Head of caudate nucleus (tissue), 42 donors: Measurements from ENCODE around the gene FAM47E.
"Not testable (repeated sequence)": the region's sequence is repeated elsewhere in the genome, so short reads cannot be mapped to it uniquely, and the experiment has no call there.

Source experiments
- DNase-seq, 42 donors: peaks; one replicate each; pipeline versions ENCODE4 v3.0.0 to v3.0.0-alpha.2; 2020 to 2021; ENCODE audit warnings: mixed read lengths in 7 of 42
- intact Hi-C: fragments of 100-400 bp; cut with DNase I; formaldehyde crosslinking; loops from one replicate; pipeline ENCODE4 v1.15.0; 2022

Gene FAM47E

DNA sequence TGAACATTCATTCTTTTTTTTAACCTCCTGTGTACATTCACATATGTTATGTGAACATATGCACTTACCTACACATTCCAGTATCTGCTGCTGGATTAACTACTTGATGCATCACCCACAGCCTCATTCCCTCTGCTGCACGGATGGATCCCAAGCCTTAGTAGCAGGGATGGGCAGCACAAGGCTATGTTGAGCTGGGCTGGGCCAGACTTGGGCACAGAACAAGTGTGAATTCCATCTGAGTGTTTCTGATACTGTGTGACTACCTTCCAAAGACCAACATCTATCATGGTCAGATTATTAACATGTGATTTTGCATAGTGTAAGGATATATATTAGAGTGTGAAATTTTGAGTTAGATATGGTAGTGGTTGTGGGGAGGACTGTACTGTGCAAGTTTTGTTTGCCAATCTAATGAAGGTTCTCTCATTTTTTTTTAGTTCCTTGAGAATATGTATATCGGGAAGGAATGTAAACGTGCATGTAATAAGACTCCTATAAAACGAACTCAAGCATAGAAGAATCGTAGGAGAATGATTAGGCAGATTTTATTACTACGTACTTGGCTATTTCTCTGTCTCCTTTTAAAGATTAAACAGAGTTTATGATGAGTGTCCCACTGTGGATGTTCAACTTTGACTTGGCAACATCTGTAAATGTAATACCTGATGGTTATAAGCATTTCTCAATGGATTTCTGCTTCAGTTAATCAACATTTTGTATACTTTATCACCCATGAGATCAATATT lies 31.6 kb downstream of the FAM47E start:
- intact Hi-C loops: no loop called here
- no peak for DNase-seq

- DNase-seq: no peak
- intact Hi-C loops: no loop called here
Observed at GRCh38 chr4:76283900-76284299, 32.4 kb downstream of the FAM47E start.

- DNase-seq: not testable (repeated sequence)
Observed at GRCh38 chr4:76287811-76288210, 36.3 kb downstream of the FAM47E start.

DNA sequence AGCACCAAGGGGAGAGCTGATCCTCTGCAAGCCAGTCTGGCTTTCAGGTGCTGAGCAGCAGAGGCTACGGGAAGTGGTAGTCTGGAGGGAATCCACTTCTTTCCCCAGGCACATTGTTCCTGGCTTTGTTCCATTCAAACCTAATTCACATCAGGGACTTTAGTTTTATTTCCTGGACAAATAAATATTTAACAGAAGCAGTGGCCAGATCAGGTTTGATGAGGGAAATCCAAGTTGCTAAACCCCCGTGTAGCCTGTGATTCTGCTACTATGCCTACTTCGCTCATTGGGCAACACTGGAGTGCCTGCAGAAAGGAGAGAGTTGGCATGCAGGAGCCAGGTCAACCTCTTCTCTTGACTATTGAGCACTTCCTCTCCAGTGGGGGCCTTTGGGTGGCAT lies 41.2 kb downstream of the FAM47E start:
- intact Hi-C loops: no loop called here
- no peak for DNase-seq

More at GRCh38 chr4:76287811-76288210, 36.3 kb downstream of the FAM47E start:
- intact Hi-C loops: not testable (repeated sequence)

- no peak for DNase-seq
- intact Hi-C loops: no loop called here
Observed at GRCh38 chr4:76293772-76294171, 42.3 kb downstream of the FAM47E start.

DNA sequence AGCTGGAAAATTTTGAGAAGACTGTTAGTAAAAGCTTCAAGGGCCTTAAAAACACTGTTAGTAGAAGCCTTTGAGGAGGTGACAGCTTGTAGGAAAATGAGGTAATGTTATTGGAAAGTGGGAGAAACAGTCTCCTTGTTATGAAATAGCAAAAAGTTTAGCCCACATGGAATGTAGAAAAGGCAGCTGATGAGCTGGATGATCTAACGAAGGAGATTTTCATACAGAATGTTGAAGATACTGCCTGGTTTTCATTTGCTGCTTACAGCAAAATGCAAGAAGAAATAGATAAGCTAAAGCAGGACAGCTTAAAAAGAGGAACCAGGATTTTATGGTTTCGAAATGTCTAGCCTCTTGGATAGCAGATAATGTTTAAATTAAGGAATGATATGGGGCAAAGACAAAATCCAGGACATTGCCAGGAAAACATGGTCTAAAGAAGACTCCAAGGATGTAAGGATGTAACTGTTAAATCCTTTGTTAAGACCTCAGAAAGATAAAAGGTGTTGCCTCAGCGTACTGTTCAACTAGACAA lies 44.8 kb downstream of the FAM47E start:
- intact Hi-C loops: no loop called here
- no peak for DNase-seq

DNA sequence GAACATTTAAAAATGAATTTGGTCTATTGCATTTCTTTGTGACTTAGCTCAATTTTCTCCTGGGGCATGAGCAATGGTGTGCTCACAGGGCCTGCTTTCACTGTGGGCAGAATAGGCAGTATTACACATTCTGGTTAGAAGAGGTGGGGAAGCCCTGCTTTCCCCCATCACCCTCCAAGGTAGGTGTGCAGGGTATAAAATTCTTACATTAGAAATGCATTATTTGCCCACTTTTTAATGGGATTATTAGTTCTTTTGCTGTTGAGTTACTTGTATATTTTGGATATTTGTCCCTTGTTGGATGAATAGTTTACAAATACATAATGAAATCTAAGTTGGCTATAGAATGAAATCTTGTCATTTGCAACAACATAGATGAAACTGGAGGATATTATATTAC lies 46.7 kb downstream of the FAM47E start:
- DNase-seq: no peak
- intact Hi-C loops: no loop called here

- intact Hi-C loops: no loop called here
- DNase-seq: no peak
Observed at GRCh38 chr4:76300012-76300411, 48.5 kb downstream of the FAM47E start.

DNA sequence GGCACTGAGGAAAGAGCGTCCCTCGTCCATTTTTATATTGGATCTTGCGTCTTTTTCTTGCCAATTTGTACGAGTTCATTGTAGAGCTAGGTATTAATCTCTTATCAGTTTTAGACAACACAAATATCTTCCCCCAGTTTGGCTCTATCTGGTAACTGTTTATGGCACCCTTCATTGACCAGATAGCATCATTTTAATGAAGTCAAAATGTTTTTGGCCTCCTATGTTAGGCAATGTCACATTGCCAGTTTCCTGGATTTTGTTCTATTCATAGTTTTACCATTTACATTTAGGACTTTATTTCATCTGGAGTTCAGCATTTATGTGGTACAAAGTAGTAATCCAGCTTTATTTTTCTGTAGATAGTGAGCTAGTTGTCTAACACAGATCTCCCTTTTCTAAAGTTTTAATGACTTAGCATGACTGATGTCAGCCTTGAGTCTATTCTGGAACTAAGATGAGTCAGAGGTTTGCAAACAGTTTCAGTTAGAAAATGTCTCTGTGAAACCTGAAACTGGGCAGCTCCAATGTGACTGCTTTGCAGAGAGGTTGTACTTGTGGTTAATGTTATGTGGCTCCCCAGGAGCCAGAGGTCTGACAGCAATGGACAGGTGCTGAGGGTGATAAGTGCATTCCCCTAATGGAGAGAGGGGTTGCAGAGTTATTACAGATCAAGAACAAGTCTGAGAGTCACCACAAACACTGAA lies 49.7 kb downstream of the FAM47E start:
- no peak for DNase-seq
- intact Hi-C loops: no loop called here

DNA sequence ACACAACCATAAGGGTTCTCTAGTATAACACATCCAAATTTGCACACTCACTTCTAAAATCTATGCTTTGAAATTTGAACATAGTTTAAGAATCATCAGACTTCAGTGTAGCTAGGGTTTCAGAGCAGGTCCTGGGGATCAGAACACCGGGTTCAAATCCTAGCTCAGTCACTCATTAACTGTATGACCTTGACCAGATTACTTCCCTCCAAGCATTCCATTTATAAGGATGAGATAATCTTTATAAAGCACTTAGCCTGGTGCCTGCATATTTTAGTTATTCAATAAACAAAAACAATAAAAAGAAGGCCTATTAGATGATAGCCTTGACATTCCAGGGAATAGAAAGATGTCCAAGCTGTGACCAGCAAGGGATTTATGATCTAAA lies 50.2 kb downstream of the FAM47E start:
- intact Hi-C loops: no loop called here
- no peak for DNase-seq

DNA sequence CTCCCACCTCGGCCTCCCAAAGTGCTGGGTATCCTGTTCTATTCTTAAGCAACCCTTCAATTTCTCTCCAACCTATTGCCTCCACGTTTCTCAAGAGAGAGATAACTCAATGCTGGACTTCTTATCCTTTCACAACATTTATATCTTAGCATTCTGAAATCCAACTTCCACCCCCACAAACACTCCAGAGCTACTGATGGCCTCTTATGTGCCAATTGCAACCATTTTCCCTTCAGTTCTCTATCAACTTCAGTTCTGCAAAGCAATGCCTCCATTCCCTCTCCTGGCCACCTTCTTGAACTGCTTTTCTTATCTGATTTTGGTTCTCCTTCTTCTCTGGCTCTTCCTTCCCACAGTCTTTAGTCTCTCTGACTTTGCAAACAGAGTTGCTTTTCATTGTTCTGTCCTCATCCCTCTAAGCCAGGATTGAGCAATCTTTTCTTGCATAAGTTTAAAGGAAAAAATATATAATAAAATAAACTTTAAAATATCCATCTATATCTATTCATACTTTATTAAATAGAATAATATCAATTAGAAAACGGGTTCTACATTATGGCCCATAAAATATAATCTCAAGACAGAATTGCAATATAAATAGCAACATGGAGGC lies 51.4 kb downstream of the FAM47E start:
- intact Hi-C loops: no loop called here
- DNase-seq: no peak

- intact Hi-C loops: no loop called here
- DNase-seq: no peak
Observed at GRCh38 chr4:76305033-76305687, 53.6 kb downstream of the FAM47E start.

GRCh38 chr4:76305971-76306881 lies 54.7 kb downstream of the FAM47E start, which contains the start of gene STBD1:
Gene STBD1, plus strand, starts transcription at chr4:76306733. Its CDS starts 37 bp downstream, at chr4:76306770.
- intact Hi-C loops: no loop called here
- DNase-seq: peak in 38 of 42 donors; percentile 14 to 71 (median 34)

- intact Hi-C loops: no loop called here
- peak in 38 of 42 donors; percentile 18 to 74 (median 46) for DNase-seq
Observed at GRCh38 chr4:76306882-76307659, 55.5 kb downstream of the FAM47E start.

- DNase-seq: no peak
- intact Hi-C loops: no loop called here
Observed at GRCh38 chr4:76307660-76308014, 56.1 kb downstream of the FAM47E start.

- DNase-seq: peak in 1 of 42 donors; percentile 2
- intact Hi-C loops: no loop called here
Observed at GRCh38 chr4:76308548-76308947, 57.0 kb downstream of the FAM47E start.

- intact Hi-C loops: no loop called here
- DNase-seq: no peak
Observed at GRCh38 chr4:76309939-76310550, 58.5 kb downstream of the FAM47E start.
